Activated CD4-positive, alpha-beta T cell treated with anti-CD3 and anti-CD28 coated beads, Interleukin-2, amount 10 ng/mL, durations not matched to agents 24 days and 14 days (primary cell): ENCODE results near the gene ADAMTSL2. TPM values are rescaled to one million over a fixed set of nuclear protein-coding genes. Genes with fewer than 3 reads are reported as not detected.

Source experiments
- DNase-seq: peaks from one replicate; pipeline ENCODE4 v3.0.0; 2022
- H3K27ac Mint-ChIP-seq: one replicate; pipeline ENCODE4 v1.8.0; 2022; ENCODE audit warnings: mild to moderate bottlenecking, mixed read lengths
- H3K27me3 Mint-ChIP-seq: one replicate; pipeline ENCODE4 v1.8.0; 2022; ENCODE audit warnings: mixed read lengths
- H3K36me3 Mint-ChIP-seq: one replicate; pipeline ENCODE4 v1.8.0; 2022; ENCODE audit warnings: low read depth, mild to moderate bottlenecking, mixed read lengths
- H3K4me1 Mint-ChIP-seq: one replicate; pipeline ENCODE4 v1.8.0; 2021; ENCODE audit warnings: mixed read lengths
- H3K4me3 Mint-ChIP-seq: one replicate; pipeline ENCODE4 v1.8.0; 2022; ENCODE audit warnings: mild to moderate bottlenecking, moderate library complexity, mixed read lengths
- H3K9me3 Mint-ChIP-seq: one replicate; pipeline ENCODE4 v1.8.0; 2021; ENCODE audit warnings: mixed read lengths
- intact Hi-C: fragments of 100-400 bp; cut with micrococcal nuclease; formaldehyde crosslinking; loops from one replicate; pipeline ENCODE4 v1.15.1; 2023
- total RNA-seq: library from RNA; stranded (reverse); gene quantifications from 2 replicates; pipeline ENCODE4 v1.2.3, GENCODE V29; 2022

ADAMTSL2 gene
- total RNA-seq, 1 donor from 2014 or later = not detected

DNA sequence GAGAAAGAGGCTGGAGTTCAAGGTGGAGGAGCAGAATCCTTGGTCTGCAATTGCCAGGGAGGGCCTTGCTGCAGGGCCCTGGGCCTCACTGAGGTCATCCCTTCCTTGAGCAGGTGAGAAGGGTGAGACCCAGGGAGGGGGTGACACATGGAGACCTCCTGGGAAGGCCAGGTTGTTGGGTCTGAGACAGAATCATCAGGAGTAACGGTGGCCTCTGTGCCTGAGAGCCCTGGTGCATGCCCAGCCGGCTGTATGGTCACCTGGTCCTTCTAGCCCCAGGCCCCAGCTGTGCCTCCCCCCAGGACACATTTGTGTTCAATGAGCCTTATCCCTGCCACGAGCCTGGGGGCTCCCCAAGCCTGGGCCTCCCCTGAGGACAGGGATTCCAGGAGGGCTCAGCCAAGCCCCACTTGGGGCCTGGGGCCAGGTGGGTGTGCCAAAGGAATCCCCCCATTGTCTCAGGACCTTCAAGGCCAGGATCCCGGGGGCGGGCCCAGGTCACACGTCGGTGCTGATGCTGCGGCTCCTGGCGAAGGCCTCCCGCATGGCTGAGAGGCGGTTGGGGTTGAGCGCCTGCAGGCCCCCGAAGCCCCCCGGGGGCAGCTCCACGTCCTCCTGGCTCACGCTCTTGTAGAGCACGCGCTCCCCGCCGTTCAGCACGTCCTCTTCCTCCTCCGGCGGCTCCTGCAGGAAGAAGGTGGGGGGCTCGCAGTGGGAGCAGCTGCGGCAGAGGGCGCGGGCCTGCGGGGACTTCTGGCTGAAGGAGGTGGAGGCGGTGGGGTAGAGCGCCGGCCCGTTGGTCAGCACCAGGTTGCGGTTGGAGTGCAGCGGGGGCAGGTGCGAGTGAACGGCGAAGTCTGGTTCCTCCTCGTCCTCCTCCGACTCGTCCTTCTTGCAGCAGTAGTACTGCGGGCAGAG is 44.3 kb downstream of the ADAMTSL2 start:
- H3K4me3 Mint-ChIP-seq = no peak overlapping the region
- no peaks in the 10 kb centered on the region for H3K36me3 Mint-ChIP-seq
- H3K27ac Mint-ChIP-seq = no peak overlapping the region
- no peaks in the 10 kb centered on the region for H3K9me3 Mint-ChIP-seq
- H3K4me1 Mint-ChIP-seq = no peaks in the 10 kb centered on the region
- intact Hi-C loops = no loop called here
- peaks cover 9% of the 10 kb centered on the region for H3K27me3 Mint-ChIP-seq
- no peak for DNase-seq

DNA sequence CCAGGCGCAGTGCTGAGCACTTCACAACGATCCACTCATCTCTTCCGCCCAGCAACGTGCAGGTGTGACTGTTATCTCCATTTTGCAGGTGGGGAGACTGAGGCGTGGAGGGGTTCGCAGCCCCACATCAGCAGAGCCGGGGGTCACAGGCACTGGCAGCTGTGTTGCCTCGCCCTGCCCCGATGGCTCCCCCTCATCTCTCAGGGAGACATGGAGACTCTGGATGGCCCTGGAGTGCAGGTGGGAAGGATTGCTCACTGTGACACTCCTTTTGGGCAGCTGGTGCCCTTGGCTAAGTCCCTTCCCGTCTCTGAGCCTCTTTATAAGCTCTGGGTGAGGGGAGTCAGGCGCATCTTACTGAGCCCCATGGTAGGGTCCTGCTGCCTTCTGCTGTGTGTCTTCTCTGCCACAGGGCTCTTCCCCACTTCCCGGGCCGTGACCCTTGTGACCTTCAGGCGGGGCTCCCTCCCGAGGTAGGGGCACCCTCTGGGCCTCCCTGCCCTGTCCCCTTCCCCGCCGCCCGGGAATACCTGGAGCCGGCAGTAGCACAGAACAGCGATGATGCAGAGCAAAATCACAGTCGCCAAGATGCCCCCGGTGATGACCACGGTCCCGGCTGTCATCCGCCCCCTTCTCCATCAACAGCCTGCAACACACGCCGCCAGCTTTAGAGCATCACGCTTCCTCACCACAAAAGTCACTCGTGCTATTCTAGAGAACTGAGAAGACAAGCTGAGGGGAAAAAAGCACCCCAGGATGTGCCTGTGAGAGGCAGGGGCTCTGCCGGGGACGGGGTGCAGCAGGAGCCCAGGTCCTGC is 45.3 kb downstream of the ADAMTSL2 start:
- intact Hi-C loops = loop anchor here (10.0 kb wide), 1 partner anchor 145 kb away; no protein-coding TSS in a partner anchor
- Mint-ChIP-seq H3K27me3 (peaks cover 19% of the 10 kb centered on the region), H3K27ac (no peak overlapping the region), H3K9me3 (no peaks in the 10 kb centered on the region), H3K36me3 (no peaks in the 10 kb centered on the region), H3K4me1 (no peaks in the 10 kb centered on the region), H3K4me3 (no peak overlapping the region)
- DNase-seq = no peak

DNA sequence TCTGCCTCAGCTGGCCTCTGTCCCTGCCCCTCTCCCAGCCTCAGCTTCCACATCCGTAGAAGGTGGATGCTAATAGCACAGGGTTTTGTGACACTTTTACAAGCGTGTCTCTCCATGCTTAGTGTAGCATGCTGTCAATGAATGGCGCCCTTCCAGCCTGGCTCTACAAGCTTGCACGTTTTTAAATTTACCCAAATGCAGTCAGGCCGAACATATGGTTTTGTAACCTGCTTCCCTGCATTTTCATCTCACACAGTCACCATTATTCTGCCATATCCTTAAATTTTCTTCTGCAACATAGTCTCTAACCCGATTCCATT is 45.9 kb downstream of the ADAMTSL2 start:
- Mint-ChIP-seq H3K27me3 (peaks cover 23% of the 10 kb centered on the region), H3K9me3 (no peaks in the 10 kb centered on the region), H3K4me3 (no peak overlapping the region), H3K27ac (no peak overlapping the region), H3K36me3 (no peaks in the 10 kb centered on the region), H3K4me1 (no peaks in the 10 kb centered on the region)
- DNase-seq = no peak
- intact Hi-C loops = loop anchor here (10.0 kb wide), 1 partner anchor 144 kb away; no protein-coding TSS in a partner anchor

DNA sequence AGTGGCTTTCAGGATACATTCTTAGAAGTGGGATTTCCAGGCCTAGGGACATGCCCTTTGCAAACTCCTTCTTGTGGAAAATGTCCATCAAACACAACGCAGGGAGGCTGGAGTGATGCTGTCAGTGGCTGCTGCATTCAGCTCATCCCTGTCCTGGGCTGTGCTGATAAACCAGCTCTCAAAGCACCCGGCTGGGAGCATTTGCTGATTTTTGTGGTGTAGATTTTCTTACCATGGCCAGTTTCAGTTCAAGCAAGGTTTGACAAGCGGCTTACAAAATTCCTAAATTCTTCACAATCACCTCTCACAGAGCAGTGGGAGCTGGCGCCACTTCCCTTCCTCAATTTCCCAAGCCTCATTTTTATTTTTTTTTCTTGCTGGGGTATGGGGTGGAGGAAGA is 46.5 kb downstream of the ADAMTSL2 start:
- Mint-ChIP-seq H3K27ac (no peak overlapping the region), H3K36me3 (no peaks in the 10 kb centered on the region), H3K9me3 (no peaks in the 10 kb centered on the region), H3K4me1 (no peaks in the 10 kb centered on the region), H3K4me3 (no peak overlapping the region), H3K27me3 (peaks cover 26% of the 10 kb centered on the region)
- DNase-seq = no peak
- intact Hi-C loops = loop anchor here (10.0 kb wide), 1 partner anchor 144 kb away; no protein-coding TSS in a partner anchor

DNA sequence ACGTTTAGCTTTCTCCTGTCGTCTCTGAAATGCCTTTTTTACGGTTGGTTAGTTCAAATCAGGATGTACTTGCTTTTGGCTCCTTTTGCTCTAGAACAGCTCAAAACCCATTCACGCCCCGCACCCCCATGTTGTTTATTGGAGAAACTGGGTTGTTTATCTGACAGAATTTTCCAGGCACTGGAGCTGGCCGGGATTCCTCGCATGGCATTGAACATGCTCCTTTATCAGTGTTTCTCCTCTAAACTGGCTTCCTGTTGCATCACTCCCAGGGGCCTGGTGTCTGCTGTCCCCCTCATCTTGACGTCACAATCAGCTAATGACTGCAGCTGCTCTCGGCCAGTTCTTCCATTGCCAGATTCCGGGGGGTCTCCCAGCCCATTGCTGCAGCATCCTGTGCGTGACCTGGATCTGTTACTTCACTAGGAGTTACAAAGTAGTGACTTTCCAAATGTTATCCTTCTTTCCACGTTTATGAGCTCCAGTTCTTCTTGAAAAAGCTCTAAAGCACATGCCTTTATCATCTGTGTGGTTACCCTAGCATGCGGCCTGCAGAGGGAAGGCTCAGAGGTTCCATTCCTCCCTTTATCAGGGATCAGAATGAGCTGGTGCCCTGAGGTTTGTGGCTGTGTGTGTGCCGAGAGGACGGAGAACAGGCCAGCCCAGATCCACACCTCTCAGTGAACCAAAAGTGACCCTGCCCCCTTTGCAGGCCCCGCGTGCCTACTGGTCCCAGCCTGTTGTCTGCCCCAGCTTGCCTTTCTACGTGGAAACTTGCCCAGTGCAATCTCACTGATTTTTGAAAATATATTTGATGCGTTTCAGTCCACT is 47.2 kb downstream of the ADAMTSL2 start:
- DNase-seq = no peak
- no peaks in the 10 kb centered on the region for H3K9me3 Mint-ChIP-seq
- H3K36me3 Mint-ChIP-seq = no peaks in the 10 kb centered on the region
- H3K27me3 Mint-ChIP-seq = peaks cover 27% of the 10 kb centered on the region
- H3K4me3 Mint-ChIP-seq = no peak overlapping the region
- no peak overlapping the region for H3K27ac Mint-ChIP-seq
- H3K4me1 Mint-ChIP-seq = no peaks in the 10 kb centered on the region
- intact Hi-C loops = loop anchor here (10.0 kb wide), 1 partner anchor 143 kb away; no protein-coding TSS in a partner anchor

DNA sequence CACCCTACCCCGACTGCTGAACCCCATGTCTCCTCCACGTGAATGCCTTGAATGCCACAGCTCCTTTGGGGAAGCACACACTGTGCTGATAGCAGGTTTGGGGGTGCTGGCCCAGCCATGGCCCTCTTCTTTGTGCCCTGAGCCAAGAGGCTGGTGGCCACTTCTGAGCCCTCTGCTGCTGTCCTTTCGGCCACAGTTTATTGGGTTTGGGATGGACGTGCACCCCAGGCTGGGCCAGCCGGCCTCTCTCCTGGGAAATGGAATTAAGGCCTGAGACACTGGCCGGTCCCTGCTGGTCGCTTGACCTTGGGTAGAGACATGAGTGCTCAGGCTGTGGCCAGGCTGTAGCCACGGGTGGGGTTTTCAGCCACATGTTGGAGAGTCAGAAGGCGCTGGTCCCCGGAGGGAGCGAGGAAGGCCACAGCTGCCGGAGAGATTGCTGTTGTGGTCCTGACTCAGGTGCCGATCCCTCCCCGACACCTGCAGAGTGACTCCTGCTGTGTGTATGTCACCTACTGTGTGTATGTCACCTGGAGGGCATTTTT is 48.1 kb downstream of the ADAMTSL2 start:
- Mint-ChIP-seq H3K27me3 (peaks cover 25% of the 10 kb centered on the region), H3K36me3 (no peaks in the 10 kb centered on the region), H3K4me3 (no peak overlapping the region), H3K9me3 (no peaks in the 10 kb centered on the region), H3K27ac (no peak overlapping the region), H3K4me1 (no peaks in the 10 kb centered on the region)
- no peak for DNase-seq
- intact Hi-C loops = loop anchor here (10.0 kb wide), 1 partner anchor 142 kb away; no protein-coding TSS in a partner anchor

DNA sequence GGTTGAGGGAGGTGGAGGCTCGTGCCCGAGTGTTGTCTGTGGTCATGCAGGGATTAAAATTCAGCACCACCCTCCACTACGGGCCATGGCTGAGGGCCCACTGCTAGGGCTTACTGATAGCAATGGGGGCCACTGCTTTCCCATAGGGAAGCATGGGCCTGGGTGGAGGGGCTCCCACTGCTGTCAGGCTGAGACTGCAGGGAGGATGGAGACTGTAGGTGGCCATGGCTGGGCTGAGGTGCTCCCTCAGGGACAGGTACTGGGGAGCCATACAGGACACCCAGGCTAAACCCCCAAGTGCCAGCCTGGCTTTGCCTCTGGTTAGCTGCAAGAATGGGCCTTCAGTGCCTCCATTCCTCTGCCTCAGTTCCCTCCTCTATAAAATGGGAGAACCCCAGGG is 48.6 kb downstream of the ADAMTSL2 start:
- no peak overlapping the region for H3K27ac Mint-ChIP-seq
- no peak for DNase-seq
- intact Hi-C loops = loop anchor here (10.0 kb wide), 1 partner anchor 142 kb away; no protein-coding TSS in a partner anchor
- H3K27me3 Mint-ChIP-seq = peaks cover 25% of the 10 kb centered on the region
- H3K36me3 Mint-ChIP-seq = no peaks in the 10 kb centered on the region
- H3K4me3 Mint-ChIP-seq = no peak overlapping the region
- no peaks in the 10 kb centered on the region for H3K4me1 Mint-ChIP-seq
- no peaks in the 10 kb centered on the region for H3K9me3 Mint-ChIP-seq

DNA sequence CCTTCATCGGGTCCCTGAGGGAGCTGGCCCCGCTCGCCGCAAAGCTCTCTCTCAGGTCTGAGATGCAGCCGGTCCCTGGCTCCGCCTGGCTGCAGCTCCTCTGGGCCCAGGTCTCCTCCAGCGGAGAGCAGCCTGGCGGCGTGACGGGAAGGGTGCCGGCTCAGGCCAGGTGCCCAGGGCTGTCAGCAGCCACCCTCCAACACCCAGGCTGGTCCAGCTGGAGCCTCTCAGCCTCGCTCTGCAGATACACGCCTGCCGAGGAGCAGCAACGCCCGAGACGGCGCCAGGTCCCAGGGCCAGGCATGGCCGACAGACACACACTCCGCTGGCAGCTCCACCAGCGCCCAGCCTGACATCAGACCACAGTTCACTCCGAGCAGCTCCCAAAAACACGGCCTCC is 49.1 kb downstream of the ADAMTSL2 start:
- H3K9me3 Mint-ChIP-seq = peaks cover 4% of the 10 kb centered on the region
- no peak for DNase-seq
- H3K4me1 Mint-ChIP-seq = no peaks in the 10 kb centered on the region
- intact Hi-C loops = loop anchor here (10.0 kb wide), 1 partner anchor 141 kb away; no protein-coding TSS in a partner anchor
- H3K36me3 Mint-ChIP-seq = no peaks in the 10 kb centered on the region
- no peak overlapping the region for H3K4me3 Mint-ChIP-seq
- no peak overlapping the region for H3K27ac Mint-ChIP-seq
- peaks cover 25% of the 10 kb centered on the region for H3K27me3 Mint-ChIP-seq

DNA sequence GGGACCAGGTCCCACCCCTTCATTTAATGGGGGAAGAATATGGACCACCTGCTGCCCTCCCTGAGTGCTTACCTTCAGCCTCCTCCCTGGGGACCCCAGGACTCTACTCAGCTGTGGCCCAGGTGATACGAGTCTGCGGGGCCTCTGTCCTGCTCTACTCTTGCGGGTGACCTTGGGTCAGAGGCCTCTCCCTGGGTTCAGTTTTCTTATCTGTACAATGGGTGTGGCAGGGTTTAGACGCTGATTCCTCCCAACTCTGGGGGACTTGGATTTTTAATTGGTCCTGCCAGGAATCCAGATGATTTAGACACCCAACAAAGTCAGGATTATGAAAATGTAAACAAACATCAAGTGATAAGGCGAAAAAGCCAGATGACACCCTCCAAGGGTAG is 49.7 kb downstream of the ADAMTSL2 start:
- H3K9me3 Mint-ChIP-seq = peaks cover 5% of the 10 kb centered on the region
- H3K4me1 Mint-ChIP-seq = no peaks in the 10 kb centered on the region
- intact Hi-C loops = loop anchor here (10.0 kb wide), 1 partner anchor 141 kb away; no protein-coding TSS in a partner anchor
- no peak for DNase-seq
- peaks cover 25% of the 10 kb centered on the region for H3K27me3 Mint-ChIP-seq
- no peaks in the 10 kb centered on the region for H3K36me3 Mint-ChIP-seq
- H3K27ac Mint-ChIP-seq = no peak overlapping the region
- H3K4me3 Mint-ChIP-seq = no peak overlapping the region

DNA sequence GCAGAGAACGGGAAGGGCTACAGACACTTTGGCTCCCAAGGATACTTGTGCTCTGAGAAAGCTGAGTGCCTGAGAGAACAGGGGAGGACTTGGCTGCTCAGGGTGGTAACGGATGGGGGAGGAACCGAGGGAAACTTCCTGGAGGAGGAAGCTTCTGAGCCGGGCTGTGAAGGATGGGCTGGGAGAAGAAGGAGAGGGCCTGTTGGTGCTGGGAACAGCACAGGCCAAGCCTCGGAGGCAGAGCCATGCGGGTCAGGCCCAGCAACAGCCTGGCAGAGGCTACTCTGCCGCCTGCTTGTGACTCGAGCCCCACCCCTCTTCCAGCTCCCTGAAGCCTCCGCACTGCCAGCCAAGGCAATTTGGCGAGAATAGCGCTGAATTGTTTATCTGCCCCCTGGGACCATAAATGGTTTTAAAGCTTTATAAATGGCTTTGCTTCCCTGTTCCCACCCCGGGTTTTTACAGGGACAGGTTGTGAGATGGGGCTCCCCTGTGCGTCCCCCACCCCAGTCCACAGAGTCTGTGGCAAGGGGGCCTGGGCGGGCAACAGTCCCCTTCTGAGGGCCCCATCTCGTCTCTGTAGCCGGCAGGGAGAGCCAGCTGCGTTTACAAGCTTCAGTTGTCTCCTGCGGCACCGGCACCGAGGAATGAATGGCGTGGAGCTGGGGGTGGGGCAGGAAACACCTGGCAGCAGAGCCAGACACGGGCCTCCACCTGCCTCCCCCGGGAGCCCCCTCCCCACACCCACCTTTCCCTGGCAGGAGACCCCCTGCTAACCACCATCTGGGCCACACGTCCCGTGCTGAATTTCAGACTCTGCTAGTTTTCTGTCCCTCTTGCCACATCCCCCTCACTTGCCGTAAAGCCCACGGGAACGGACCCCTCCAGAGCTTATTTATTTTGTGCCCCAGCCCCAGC is 50.3 kb downstream of the ADAMTSL2 start:
- peaks cover 22% of the 10 kb centered on the region for H3K27me3 Mint-ChIP-seq
- H3K9me3 Mint-ChIP-seq = peaks cover 5% of the 10 kb centered on the region
- H3K27ac Mint-ChIP-seq = no peak overlapping the region
- H3K36me3 Mint-ChIP-seq = no peaks in the 10 kb centered on the region
- intact Hi-C loops = loop anchor here (10.0 kb wide), 1 partner anchor 140 kb away; no protein-coding TSS in a partner anchor
- H3K4me3 Mint-ChIP-seq = no peak overlapping the region
- no peaks in the 10 kb centered on the region for H3K4me1 Mint-ChIP-seq
- no peak for DNase-seq

DNA sequence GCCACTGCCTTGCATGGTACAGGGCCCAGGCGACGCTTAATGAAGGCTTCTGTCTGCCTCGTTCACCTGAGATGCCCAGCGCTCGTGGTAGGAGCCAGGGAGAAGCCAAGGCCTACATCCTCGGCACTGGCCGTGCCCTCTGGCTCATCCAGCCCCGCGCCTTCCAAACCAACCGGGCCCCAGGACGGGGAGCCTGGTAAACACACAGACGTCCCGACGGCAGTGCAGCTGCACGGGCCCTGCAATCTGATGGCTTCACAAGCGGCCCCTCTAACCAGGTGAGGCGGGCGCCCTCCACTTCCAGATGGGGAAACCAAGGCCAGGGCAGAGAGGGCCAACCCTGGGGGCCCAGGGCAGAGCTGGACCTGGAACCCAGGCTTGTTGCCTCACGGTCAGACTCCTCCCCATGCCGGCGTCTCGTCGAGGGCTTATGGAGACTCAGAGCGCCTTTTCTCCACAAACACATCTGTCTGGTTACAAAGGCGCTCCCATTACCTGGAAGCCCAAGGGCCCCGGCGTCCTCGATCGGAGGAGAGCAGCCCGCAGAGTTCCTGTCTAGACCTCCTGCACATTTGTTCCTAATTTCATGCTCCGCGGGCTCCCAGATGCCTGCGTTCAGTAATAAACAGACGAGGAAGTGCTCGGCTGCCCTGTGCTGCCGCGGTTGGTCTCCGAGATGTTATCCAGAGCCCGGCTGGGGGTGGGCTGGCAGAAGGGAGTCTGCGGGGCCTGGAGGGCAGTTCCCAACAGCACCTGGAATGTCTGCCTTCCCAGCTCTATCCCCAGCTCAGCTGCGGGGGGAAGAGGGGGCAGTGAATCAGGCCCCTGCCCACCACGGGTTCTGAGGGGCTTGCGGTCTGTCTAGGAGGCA is 51.2 kb downstream of the ADAMTSL2 start:
- Mint-ChIP-seq H3K4me3 (no peak overlapping the region), H3K9me3 (peaks cover 5% of the 10 kb centered on the region), H3K4me1 (no peaks in the 10 kb centered on the region), H3K27ac (no peak overlapping the region), H3K27me3 (peaks cover 17% of the 10 kb centered on the region), H3K36me3 (no peaks in the 10 kb centered on the region)
- no peak for DNase-seq
- intact Hi-C loops = loop anchor here (10.0 kb wide), 1 partner anchor 139 kb away; no protein-coding TSS in a partner anchor
